HepG2 (cell line): ENCODE measurements around the gene PEX14. TPM values are rescaled to one million over a fixed set of nuclear protein-coding genes. Genes with fewer than 3 reads are reported as not detected.

Source experiments
- ATAC-seq: fragments of 200-7000 bp; cut with Tn5 transposase; 3 replicates; pipeline ENCODE4 v1.9.1; 2020; ENCODE audit warnings: mild to moderate bottlenecking, moderate library complexity
- BruUV-seq: library from RNA; stranded (reverse); fragments of 400-500 nt; replicated peaks from 2 replicates; lab custom pipeline; 2021; lab: Mats Ljungman, UMichigan
- CTCF ChIA-PET: fragments of 300-600 bp; formaldehyde crosslinking; extraction: SDS; loops from one replicate; lab custom pipeline; 2021; ENCODE audit warnings: low total read pairs, inconsistent platforms, low intra/inter-chr PET ratio; lab: Yijun Ruan, JAX
- POLR2A ChIA-PET: fragments of 350-600 bp; sonication (Branson Sonifier 250); formaldehyde crosslinking; loops from one replicate; lab custom pipeline; 2020; ENCODE audit warnings: antibody characterized with exemption, inconsistent platforms; lab: Yijun Ruan, JAX
- DNase-seq: peaks from one replicate; pipeline ENCODE4 v3.0.0-alpha.2; 2015; ENCODE audit warnings: low spot score
- FAIRE-seq: peaks from 3 replicates; lab custom pipeline; 2011; peaks lifted over from hg19 to GRCh38; lab: Jason Lieb, UNC
- H2AFZ ChIP-seq: one replicate; pipeline ENCODE4 v1.6.1; 2011; ENCODE audit warnings: low read length, inconsistent platforms
- H3K27ac ChIP-seq: fragments of 300-600 bp; 3 replicates; pipeline ENCODE4 v1.8.0; 2011; ENCODE audit warnings: mixed run types, mild to moderate bottlenecking, mixed read lengths, low read length, inconsistent platforms; ENCODE audit not compliant: insufficient read depth; ENCODE audit errors: extremely low read length
- H3K27me3 ChIP-seq, 2 experiments: fragments of 200-600 bp in 1 of 2; 2 replicates in 1 of 2; 3 replicates in 1 of 2; pipeline versions ENCODE4 v1.6.0 to v1.8.0; 2011; ENCODE audit warnings: low read length in 2 of 2, mild to moderate bottlenecking in 2 of 2, moderate library complexity in 2 of 2, inconsistent platforms in 1 of 2; ENCODE audit not compliant: insufficient read depth in 2 of 2, control insufficient read depth in 1 of 2
- H3K36me3 ChIP-seq, 2 experiments: fragments of 200-600 bp in 1 of 2; replicated peaks in 1 of 2; 2 replicates in 1 of 2; 3 replicates in 1 of 2; pipeline versions ENCODE4 v1.5.1 to v1.8.0; 2011; ENCODE audit warnings: low read length in 2 of 2, inconsistent platforms in 1 of 2; ENCODE audit not compliant: insufficient read depth in 2 of 2, control insufficient read depth in 1 of 2
- H3K4me1 ChIP-seq: 2 replicates; pipeline ENCODE4 v1.5.1; 2012; ENCODE audit warnings: low read length, inconsistent platforms; ENCODE audit not compliant: insufficient read depth
- H3K4me2 ChIP-seq: 2 replicates; pipeline ENCODE4 v1.6.0; 2011; ENCODE audit warnings: low read depth, low read length, inconsistent platforms
- H3K4me3 ChIP-seq, 3 experiments: fragments of 200-600 bp in 1 of 3; sonication (generic), shearing (Covaris generic) in 1 of 3; replicated peaks in 1 of 3; 2 replicates each; pipeline ENCODE4 v1.5.1; 2011 to 2016; ENCODE audit warnings: low read length in 3 of 3, inconsistent platforms in 2 of 3, low read depth in 2 of 3, mild to moderate bottlenecking in 2 of 3, control low read depth in 1 of 3, mixed read lengths in 1 of 3; ENCODE audit not compliant: insufficient read depth in 1 of 3
- H3K79me2 ChIP-seq: one replicate; pipeline ENCODE4 v1.6.1; 2011; ENCODE audit warnings: low read length, inconsistent platforms; ENCODE audit not compliant: insufficient read depth
- H3K9ac ChIP-seq: 2 replicates; pipeline ENCODE4 v1.6.0; 2011; ENCODE audit warnings: mild to moderate bottlenecking, low read depth, low read length, inconsistent platforms; ENCODE audit not compliant: insufficient read depth
- H3K9me3 ChIP-seq: 2 replicates; pipeline ENCODE4 v1.5.1; 2012; ENCODE audit warnings: mild to moderate bottlenecking, low read length
- H4K20me1 ChIP-seq: 2 replicates; pipeline ENCODE4 v1.6.0; 2011; ENCODE audit warnings: inconsistent platforms, mild to moderate bottlenecking, low read length, moderate library complexity; ENCODE audit not compliant: insufficient read depth
- FIP1L1 ChIP-seq: fragments of 200-400 bp; formaldehyde crosslinking; IDR thresholded peaks from 2 replicates; pipeline ENCODE4 v1.6.1; 2018; ENCODE audit warnings: low read depth, mild to moderate bottlenecking, low read length, moderate library complexity, borderline replicate concordance; ENCODE audit not compliant: insufficient read depth
- NR2F6 ChIP-seq, 2 experiments: IDR thresholded peaks; 2 replicates each; pipeline ENCODE4 v1.6.1; 2016; ENCODE audit warnings: antibody characterized with exemption in 1 of 2, mild to moderate bottlenecking in 1 of 2
- RAD21 ChIP-seq: fragments of 450-650 bp; formaldehyde crosslinking; IDR thresholded peaks from 2 replicates; pipeline ENCODE4 v1.5.0; 2020; ENCODE audit warnings: mild to moderate bottlenecking
- THYN1 ChIP-seq: sonication (generic); formaldehyde crosslinking; IDR thresholded peaks from 2 replicates; pipeline ENCODE4 v1.8.1; 2023; ENCODE audit warnings: low read depth, mild to moderate bottlenecking, moderate library complexity, missing genetic modification reagents, borderline replicate concordance
- XRCC5 ChIP-seq: fragments of 200-400 bp; formaldehyde crosslinking; optimal IDR thresholded peaks from 2 replicates; pipeline ENCODE3; 2017; ENCODE audit warnings: mild to moderate bottlenecking, low read length
- ZBTB4 ChIP-seq: sonication (generic); formaldehyde crosslinking; IDR thresholded peaks from 2 replicates; pipeline ENCODE4 v1.4.0; 2020; ENCODE audit warnings: missing genetic modification reagents, mild to moderate bottlenecking, borderline replicate concordance
- ZNF543 ChIP-seq: sonication (generic); formaldehyde crosslinking; IDR thresholded peaks from 2 replicates; pipeline ENCODE4 v1.4.0; 2020; ENCODE audit warnings: mild to moderate bottlenecking, missing genetic modification reagents
- WGBS: methylation state at CpG from one replicate; pipeline ENCODE4 v1.1.6; 2017; ENCODE audit warnings: low lambda C conversion rate; 5-methylcytosine and 5-hydroxymethylcytosine counted together
- in situ Hi-C: cut with HindIII; loops from 2 replicates; pipeline ENCODE4 v1.10.0; 2017; ENCODE audit warnings: low pct_unique_long_range_greater_than_20kb; ENCODE audit not compliant: extremely low pct_ligation_motif_present
- intact Hi-C: fragments of 100-400 bp; cut with micrococcal nuclease; formaldehyde crosslinking; loops from one replicate; pipeline ENCODE4 v1.10.0; 2022; ENCODE audit not compliant: unreplicated experiment
- polyA plus RNA-seq, 8 experiments: library from polyadenylated mRNA; depleted of rRNA in 3 of 8; stranded (reverse) in 7 of 8; unstranded in 1 of 8; fragments of >200 nt; fragmentation: Illumina TruSeq in 4 of 8; extraction: Trizol in 4 of 8; gene quantifications; 2 replicates each; pipeline versions ENCODE4 v1.2.1 to v1.2.3, GENCODE V29; 2011 to 2016; ENCODE audit warnings: low read depth in 4 of 8, missing spikeins in 1 of 8, mixed read lengths in 1 of 8; ENCODE audit not compliant: insufficient read depth in 1 of 8
- total RNA-seq, 5 experiments: library from RNA; depleted of rRNA; stranded (reverse); fragments of >200 nt; fragmentation: Illumina TruSeq; extraction: Trizol; gene quantifications; 2 replicates each; pipeline ENCODE4 v1.2.3, GENCODE V29; 2016; ENCODE audit warnings: low read depth in 1 of 5
- TF ChIP-seq, protein P1 (sequence below): fragments of 450-650 bp; IDR thresholded peaks from 2 replicates; pipeline ENCODE4 v1.6.1; 2017
- TF ChIP-seq, protein P2 (sequence below): IDR thresholded peaks from 2 replicates; pipeline ENCODE4 v1.6.1; 2012; ENCODE audit warnings: inconsistent platforms

Gene PEX14
- total and polyA plus RNA-seq, 2 of the 13 experiments (the other 11 are each of a cell fraction or from before 2014, with no cell fraction given) = 6.5 to 9.9 TPM

DNA sequence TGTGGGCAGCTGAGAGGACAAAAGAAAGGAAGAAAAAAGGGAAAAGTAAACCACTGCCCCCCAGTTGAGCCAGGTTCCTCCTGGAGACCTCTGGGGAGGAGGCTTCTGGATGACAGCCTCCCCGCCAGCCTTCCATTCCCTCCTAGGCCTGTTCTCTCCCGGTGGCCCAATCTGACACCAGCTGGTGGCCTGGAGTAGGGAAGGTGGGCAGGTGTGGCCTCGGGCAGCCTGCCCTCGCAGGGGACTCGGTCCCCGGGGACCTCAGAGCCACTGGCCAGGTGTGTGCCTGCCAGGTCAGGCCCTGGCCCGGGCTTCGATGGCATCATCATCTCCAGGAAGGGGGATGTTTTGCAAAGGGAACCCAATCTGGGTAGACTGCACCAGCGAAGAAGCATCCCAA, 162.7 kb downstream of the PEX14 start (continued):
- TF ChIP-seq ZBTB4 (CRISPR knock-in tag) (no peak), FIP1L1 (no peak)

- ChIA-PET CTCF (no interaction called here), POLR2A (no interaction called here)
- H3K4me1 ChIP-seq = peaks cover 13% of the 10 kb centered on the region
- FAIRE-seq (no peak), DNase-seq (no peak), ATAC-seq (no peak)
- in situ Hi-C loops = no loop called here
- no peaks in the 10 kb centered on the region for H4K20me1 ChIP-seq
- TF ChIP-seq, protein P1, sequence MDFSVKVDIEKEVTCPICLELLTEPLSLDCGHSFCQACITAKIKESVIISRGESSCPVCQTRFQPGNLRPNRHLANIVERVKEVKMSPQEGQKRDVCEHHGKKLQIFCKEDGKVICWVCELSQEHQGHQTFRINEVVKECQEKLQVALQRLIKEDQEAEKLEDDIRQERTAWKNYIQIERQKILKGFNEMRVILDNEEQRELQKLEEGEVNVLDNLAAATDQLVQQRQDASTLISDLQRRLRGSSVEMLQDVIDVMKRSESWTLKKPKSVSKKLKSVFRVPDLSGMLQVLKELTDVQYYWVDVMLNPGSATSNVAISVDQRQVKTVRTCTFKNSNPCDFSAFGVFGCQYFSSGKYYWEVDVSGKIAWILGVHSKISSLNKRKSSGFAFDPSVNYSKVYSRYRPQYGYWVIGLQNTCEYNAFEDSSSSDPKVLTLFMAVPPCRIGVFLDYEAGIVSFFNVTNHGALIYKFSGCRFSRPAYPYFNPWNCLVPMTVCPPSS = no peak
- TF ChIP-seq NR2F6 (IDR thresholded peaks at IDR 0.05) (no peak), NR2F6 (CRISPR knock-in tag; IDR thresholded peaks at IDR 0.05) (no peak), XRCC5 (no peak), ZNF543 (no peak), RAD21 (CRISPR knock-in tag) (no peak), THYN1 (CRISPR knock-in tag) (no peak)
- TF ChIP-seq, protein P2, sequence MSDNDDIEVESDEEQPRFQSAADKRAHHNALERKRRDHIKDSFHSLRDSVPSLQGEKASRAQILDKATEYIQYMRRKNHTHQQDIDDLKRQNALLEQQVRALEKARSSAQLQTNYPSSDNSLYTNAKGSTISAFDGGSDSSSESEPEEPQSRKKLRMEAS = no peak
- intact Hi-C loops = no loop called here
- H3K79me2 ChIP-seq = no peaks in the 10 kb centered on the region
- H3K9me3 ChIP-seq = no peaks in the 10 kb centered on the region
- WGBS = 77% methylated on average over 14 of the region's 29 CpGs
- H3K4me3 ChIP-seq = no peak overlapping the region
- H3K4me2 ChIP-seq = no peak overlapping the region
- H2AFZ ChIP-seq = no peak overlapping the region
- no peaks in the 10 kb centered on the region; a peak in 1 of 5 replicates for H3K27me3 ChIP-seq
- no peak overlapping the region for H3K27ac ChIP-seq
- H3K36me3 ChIP-seq = no peaks in the 10 kb centered on the region
- BruUV-seq = no TSS peak
- no peak overlapping the region for H3K9ac ChIP-seq
Measured at GRCh38 chr1:10637834-10638558, 163.2 kb downstream of the PEX14 start.
